Nephron progenitor cell (in vitro differentiated cells): Measurements from ENCODE around the gene NLGN1.
A peak's percentile ranks its signal among the peaks of the same experiment; 100 is the strongest.

Experiments
- DNase-seq: peaks from one replicate; pipeline ENCODE4 v3.0.0; 2021
- H3K27ac Mint-ChIP-seq: 2 replicates; pipeline ENCODE4 v1.8.0; 2021; ENCODE audit warnings: mild to moderate bottlenecking, moderate library complexity, mixed read lengths
- H3K27me3 Mint-ChIP-seq: 2 replicates; pipeline ENCODE4 v1.8.0; 2021; ENCODE audit warnings: mild to moderate bottlenecking, low read depth, mixed read lengths; ENCODE audit not compliant: poor library complexity
- H3K36me3 Mint-ChIP-seq: 2 replicates; pipeline ENCODE4 v1.8.0; 2021; ENCODE audit warnings: low read depth, mixed read lengths
- H3K4me1 Mint-ChIP-seq: 2 replicates; pipeline ENCODE4 v1.8.0; 2021; ENCODE audit warnings: mixed read lengths
- H3K4me3 Mint-ChIP-seq: 2 replicates; pipeline ENCODE4 v1.8.0; 2021; ENCODE audit warnings: mild to moderate bottlenecking, moderate library complexity, mixed read lengths
- H3K9me3 Mint-ChIP-seq: 2 replicates; pipeline ENCODE4 v1.8.0; 2021; ENCODE audit warnings: mild to moderate bottlenecking, moderate library complexity, mixed read lengths
- CTCF ChIP-seq: fragments of 200-600 bp; sonication (generic); IDR thresholded peaks from 2 replicates; pipeline ENCODE4 v1.5.0; 2021; ENCODE audit warnings: antibody characterized with exemption

NLGN1 gene

GRCh38 chr3:173411375-173411973 is 13.9 kb downstream of the NLGN1 start:
- no peaks in the 10 kb centered on the region for H3K9me3 Mint-ChIP-seq
- no peak for TF ChIP-seq CTCF
- DNase-seq = no peak
- H3K27me3 Mint-ChIP-seq = peaks cover 5% of the 10 kb centered on the region
- no peaks in the 10 kb centered on the region for H3K36me3 Mint-ChIP-seq
- H3K4me1 Mint-ChIP-seq = peaks cover 18% of the 10 kb centered on the region
- H3K27ac Mint-ChIP-seq = peak overlapping the region; percentile 47
- H3K4me3 Mint-ChIP-seq = no peak overlapping the region

- H3K36me3 Mint-ChIP-seq = peaks cover 13% of the 10 kb centered on the region
- H3K9me3 Mint-ChIP-seq = peaks cover 11% of the 10 kb centered on the region
- H3K27ac Mint-ChIP-seq = no peak overlapping the region
- peaks cover 8% of the 10 kb centered on the region for H3K4me1 Mint-ChIP-seq
- no peaks in the 10 kb centered on the region for H3K27me3 Mint-ChIP-seq
- no peak for TF ChIP-seq CTCF
- no peak overlapping the region for H3K4me3 Mint-ChIP-seq
- DNase-seq = no peak
Observed at GRCh38 chr3:173416070-173416469, 18.5 kb downstream of the NLGN1 start.

- no peaks in the 10 kb centered on the region for H3K4me1 Mint-ChIP-seq
Observed at GRCh38 chr3:173429076-173429475, 31.5 kb downstream of the NLGN1 start.

GRCh38 chr3:173429527-173429926 is 32.0 kb downstream of the NLGN1 start:
- no peaks in the 10 kb centered on the region for H3K27me3 Mint-ChIP-seq
- H3K36me3 Mint-ChIP-seq = peaks cover 43% of the 10 kb centered on the region
- no peak overlapping the region for H3K27ac Mint-ChIP-seq
- TF ChIP-seq CTCF = no peak
- peaks cover 60% of the 10 kb centered on the region for H3K9me3 Mint-ChIP-seq
- H3K4me3 Mint-ChIP-seq = no peak overlapping the region
- H3K4me1 Mint-ChIP-seq = no peaks in the 10 kb centered on the region
- DNase-seq = no peak

More at GRCh38 chr3:173429076-173429475, 31.5 kb downstream of the NLGN1 start:
- TF ChIP-seq CTCF = no peak
- no peaks in the 10 kb centered on the region for H3K27me3 Mint-ChIP-seq
- peaks cover 47% of the 10 kb centered on the region for H3K36me3 Mint-ChIP-seq
- no peak overlapping the region for H3K4me3 Mint-ChIP-seq
- no peak for DNase-seq
- peaks cover 60% of the 10 kb centered on the region for H3K9me3 Mint-ChIP-seq
- H3K27ac Mint-ChIP-seq = no peak overlapping the region

GRCh38 chr3:173430576-173430975 is 33.0 kb downstream of the NLGN1 start:
- no peak overlapping the region for H3K4me3 Mint-ChIP-seq
- DNase-seq = no peak
- H3K27ac Mint-ChIP-seq = no peak overlapping the region
- H3K9me3 Mint-ChIP-seq = peaks cover 51% of the 10 kb centered on the region
- peaks cover 6% of the 10 kb centered on the region for H3K4me1 Mint-ChIP-seq
- H3K27me3 Mint-ChIP-seq = no peaks in the 10 kb centered on the region
- peaks cover 34% of the 10 kb centered on the region for H3K36me3 Mint-ChIP-seq
- TF ChIP-seq CTCF = no peak

GRCh38 chr3:173439004-173439403 is 41.5 kb downstream of the NLGN1 start:
- Mint-ChIP-seq H3K9me3 (no peaks in the 10 kb centered on the region), H3K27ac (no peak overlapping the region), H3K4me1 (peaks cover 6% of the 10 kb centered on the region), H3K4me3 (no peak overlapping the region), H3K36me3 (no peaks in the 10 kb centered on the region), H3K27me3 (peaks cover 3% of the 10 kb centered on the region)
- no peak for DNase-seq
- no peak for TF ChIP-seq CTCF
